Dedifferentiated amniotic fluid mesenchymal stem cell (primary cell): ENCODE measurements around the gene CXCL14.

Experiments used
- DNase-seq: peaks from one replicate; pipeline ENCODE4 v3.0.0-alpha.2; 2016; ENCODE audit errors: extremely low spot score

The CXCL14 gene

DNA sequence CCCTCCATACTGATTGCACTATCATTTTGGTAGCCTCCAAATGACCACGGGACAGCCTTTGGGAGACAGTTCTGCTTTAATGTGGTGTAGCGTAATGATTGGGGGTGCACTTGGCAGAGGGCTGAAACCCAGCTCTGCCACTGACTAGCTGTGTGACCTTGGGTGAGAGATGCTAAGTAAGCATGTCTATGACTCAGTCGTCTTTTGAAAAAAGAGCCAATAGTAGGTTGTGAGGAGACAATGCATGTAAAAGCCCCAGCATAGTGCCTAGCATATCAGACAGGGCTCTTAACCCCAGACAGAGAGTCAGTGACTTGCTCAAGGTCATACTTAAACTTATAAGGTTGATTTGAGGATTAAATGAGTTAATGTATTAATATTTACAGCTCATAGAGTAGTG lies 18.0 kb upstream of the CXCL14 start:
- DNase-seq = no peak

DNA sequence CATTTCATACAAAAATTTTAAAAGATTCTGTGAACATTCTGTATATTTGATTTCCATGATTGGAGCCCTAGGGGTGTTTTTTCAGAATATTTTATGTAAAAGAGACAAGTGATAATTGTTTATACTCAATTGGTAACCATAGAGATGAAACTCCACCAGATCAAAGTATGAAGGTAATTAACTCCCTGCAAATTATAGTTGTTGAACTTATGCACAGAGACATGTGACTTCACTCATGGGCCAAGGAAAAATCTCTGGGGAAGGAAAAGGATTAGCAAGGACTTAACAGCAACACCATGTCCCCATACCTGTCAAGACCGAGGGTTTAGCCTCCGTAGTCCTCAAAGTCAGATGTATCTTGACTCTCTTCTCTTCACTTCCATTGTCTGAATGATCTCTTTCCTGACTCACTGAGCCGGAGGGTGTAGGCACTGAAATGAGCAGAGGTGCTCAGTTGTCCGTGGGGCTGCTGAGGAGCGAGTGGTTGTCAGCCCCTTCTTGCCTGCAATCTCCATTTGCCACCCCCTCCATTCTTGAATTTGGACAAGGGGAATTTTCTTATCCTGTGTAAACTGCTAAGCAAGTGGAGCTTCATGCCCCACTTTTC lies 17.5 kb upstream of the CXCL14 start:
- DNase-seq = no peak

DNA sequence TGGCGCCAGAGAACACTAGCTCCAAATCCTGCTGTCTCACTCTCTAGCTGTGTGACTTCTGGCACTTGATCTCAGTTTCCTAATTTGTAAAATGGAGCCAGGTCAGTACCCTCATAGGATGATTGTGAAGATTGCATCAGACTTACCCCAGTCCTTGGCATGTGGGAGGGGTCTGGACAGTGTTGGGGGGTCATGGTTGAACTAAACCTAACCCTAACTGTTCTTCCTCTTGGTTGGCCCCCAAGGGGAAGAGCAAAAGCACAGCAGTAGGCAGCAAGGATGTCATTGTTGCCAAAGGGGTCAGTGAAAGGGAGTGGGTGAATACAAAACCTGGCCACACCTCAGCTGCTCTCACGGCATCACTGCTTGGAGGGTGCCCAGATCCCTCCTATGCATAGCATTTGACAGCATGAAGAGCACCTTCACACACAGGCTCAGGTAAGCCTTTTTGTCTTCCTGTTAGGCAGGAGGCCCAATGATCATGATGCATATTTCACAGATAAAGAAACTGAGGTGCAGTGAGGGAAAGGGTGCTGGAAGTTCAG lies 15.7 kb upstream of the CXCL14 start:
- no peak for DNase-seq

DNA sequence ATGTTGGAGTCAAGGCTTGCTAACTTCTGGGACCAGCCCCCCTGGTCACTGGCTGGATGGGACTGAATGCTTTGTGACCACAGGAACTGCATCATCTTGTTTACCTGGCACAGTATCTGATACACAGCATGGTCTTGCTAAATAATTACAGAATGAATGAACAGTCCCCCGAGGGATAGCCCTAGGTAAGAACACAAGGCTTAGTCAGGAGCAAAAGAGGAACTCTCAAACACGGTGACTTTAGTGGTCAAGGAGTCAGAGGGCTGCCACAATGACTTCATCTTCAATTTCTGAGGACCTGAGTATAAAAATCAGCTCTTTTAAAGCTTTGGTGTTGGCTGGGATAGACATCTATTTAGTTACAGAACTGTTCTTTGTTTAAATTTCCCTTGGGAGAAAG lies 15.1 kb upstream of the CXCL14 start:
- DNase-seq = no peak

DNA sequence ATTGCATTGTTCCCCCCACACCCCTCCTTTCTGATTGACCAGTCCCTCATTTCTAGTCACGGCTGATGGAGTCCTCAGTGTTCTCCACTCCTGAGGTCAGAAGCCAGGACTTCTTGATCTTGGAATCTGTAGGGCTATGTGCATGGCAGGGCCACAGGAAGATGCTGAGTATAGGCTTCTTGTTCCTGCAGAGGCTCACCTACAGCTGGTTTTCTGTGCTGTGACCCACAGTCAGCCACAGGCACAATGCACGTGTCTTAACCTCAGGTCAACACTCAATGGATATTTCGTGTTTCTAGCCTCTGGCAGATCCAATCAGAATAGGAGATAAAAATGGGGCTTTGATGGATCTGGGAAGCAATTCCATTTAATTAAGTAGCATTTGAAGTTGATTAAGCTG lies 14.3 kb upstream of the CXCL14 start:
- DNase-seq = no peak

DNA sequence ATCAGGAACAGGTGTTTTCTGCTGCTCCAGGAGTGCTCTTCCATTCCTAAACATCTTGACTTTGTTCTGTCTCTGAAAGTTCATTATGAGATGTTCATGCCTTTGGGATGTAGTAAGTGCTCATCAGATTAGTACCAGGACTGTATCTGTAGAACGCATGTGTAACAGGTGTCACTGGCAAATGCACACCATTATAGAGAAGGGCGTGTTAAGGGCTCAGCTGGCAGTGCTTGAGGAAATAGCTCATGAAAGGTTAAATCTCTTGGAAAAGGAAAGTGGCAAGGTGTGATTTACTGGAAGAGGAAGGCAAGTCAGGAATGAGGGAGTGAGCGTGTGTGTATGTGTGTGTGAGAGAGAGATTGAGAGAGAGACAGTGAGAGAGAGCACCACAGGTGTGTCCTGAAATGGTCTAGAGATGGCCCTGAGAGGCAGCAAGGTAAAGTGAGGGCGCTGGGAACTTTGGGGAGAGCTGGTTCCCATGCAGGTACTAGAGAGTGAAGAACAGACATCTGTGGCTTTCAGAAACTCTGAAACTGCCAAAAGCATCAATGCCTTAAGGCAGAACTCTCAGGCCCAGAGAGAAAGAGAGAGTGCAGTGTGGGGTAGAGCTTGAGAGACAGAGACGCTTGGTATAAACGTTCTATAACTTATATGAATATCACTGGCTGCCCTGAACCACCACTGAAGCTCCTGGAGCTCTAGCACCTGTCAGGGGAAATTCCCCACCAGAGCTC lies 13.7 kb upstream of the CXCL14 start:
- no peak for DNase-seq

DNA sequence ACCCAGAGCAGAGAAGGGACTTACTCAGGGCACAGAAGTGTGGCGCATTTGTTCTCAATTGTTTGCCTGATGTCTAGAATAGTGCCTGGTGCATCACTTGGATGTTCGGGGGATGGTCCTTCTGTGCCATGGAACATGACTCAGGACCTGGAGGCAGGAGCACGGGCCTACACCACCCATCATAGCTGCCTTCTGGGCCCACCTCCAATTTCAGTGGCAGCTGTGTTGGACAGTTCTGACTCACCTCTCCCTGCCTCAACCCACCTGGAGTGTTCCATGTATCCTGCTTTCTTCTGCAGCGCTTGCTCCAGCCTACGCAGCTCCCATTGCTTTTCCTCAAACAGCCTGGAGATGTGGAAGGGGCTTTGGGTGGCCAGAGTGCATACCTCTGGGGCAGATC lies 12.5 kb upstream of the CXCL14 start:
- no peak for DNase-seq

DNA sequence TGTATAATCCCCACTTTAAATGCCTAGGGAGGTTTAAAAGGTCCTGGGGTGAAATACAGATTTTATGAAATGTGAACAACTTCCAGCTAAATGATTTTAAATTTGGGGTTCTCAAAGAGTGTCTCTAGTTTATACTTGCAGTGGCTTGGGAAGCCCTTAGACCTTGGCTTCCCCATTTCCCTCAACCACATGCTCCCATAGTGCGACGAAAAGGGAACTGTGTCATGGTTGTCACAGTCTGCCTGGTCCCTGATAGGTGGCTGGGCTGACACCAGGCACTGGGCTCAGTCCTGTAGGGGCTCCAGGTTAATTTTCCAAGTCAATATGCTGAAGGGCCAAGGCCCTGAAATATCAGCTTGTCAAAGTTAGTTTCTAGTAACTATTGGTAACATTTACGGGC lies 10.4 kb upstream of the CXCL14 start:
- no peak for DNase-seq

DNA sequence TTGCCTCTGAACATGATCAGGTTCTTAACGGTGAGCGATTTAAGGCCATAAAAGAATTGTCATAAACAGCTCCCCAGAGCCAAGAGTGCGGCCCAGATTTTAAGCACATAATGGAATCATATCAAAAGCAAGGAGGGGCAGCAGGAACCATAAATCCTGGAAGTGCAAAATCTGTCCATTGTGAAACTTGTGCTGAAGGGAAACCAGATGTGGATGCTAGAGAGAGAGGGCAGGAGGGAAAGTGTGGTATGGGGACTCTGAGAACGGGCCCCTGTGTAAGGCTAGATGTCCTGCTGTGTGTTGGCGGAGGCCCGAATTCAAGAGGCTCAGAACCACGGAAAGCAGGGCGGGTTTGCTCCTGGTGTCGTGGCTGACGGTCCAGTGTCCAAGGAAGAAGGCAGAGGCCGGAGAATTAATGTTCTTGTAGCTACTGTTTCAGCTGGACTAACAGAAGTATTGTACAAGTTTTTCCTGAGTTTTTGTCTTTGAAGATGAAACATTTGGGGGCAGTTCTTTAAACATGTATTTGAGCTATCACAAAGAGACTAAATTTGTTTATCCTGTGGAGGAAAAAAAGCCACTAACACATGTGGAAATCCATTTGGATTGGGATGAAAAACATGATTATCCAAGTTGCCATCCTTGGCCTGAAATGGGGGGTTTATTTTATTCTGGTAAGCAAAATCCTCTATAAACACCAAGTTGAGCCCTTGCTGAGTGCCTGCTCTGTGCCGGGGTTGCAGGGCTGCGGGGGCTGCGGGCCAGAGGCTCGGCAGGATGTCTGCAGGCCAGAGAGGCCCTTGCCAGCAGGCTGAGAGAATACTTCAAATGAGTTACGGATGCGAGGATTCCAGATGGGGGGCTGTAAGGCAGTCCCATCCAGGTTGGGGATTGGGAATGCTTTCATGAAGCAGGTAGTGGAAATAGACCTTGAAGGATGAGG lies 9.2 kb upstream of the CXCL14 start:
- no peak for DNase-seq

DNA sequence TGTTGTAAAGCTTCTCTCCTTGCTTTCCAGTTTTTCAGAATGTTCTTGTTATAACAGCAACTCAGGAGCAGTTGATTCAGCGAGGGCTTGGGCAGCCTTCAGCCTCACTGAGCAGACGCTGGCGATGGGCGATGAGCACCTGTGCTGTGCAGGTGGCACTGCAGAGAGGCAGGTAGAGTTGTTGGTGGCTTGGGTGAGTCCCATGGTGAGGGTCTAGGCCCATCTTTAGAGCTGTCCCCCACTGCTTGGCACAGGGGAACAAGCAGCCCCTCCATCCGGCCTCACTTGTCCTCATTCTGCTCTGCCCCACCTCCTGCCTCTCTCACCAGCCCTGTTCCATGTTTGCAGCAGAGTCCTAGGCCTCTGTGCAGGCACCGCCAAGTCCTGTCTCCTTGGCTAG lies 6.1 kb upstream of the CXCL14 start:
- DNase-seq = no peak

DNA sequence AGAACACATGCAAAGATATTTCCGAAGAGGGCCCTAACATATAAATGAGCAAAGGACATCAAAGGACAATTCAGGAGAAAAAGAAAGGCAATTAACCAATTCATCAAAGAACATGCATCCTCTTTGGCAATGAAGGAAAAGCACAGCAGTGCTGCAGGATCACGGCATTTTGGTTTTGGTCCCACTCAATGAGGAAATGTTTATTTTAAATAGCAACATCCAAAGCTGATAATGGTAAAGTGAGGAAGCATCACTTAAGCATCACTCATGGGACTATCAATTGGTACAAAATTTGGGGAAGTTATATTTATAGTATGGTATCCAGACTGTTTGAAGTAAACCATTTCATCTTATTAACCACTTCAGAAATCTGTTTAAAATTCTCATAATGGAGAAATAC lies 5.5 kb upstream of the CXCL14 start:
- DNase-seq = no peak

DNA sequence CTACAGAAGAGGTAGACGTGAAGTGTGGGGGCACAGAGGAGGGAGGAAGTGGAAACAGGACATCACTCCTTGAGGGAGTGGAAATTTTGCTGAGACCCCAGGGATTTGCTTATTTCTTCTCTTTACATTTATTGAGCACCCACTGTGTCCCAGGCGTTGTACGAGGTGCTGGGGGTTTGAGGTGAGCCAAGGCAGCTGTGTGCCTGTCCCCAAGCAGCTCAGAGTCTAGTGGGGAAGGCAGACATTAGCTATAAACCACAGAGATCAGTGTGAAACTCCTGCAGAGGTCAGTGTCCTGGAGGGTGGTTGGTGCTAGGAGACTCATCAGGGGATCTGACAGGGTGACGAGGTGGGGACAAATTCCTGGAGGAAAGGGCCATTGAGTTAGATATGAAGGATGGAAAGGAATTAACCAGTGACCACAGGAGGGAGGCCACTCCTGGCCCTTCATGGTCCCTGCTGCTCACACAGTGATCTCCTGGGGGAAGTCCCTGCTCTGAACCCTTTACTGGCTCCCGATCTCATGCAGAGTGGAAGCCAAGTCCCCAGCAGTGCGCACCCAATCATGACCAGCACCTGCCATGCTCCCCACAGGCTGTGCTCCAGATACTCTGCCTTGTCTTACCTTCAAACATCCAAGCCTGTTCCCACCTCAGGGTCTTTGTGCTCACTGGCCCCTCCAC lies 3.4 kb upstream of the CXCL14 start:
- no peak for DNase-seq

DNA sequence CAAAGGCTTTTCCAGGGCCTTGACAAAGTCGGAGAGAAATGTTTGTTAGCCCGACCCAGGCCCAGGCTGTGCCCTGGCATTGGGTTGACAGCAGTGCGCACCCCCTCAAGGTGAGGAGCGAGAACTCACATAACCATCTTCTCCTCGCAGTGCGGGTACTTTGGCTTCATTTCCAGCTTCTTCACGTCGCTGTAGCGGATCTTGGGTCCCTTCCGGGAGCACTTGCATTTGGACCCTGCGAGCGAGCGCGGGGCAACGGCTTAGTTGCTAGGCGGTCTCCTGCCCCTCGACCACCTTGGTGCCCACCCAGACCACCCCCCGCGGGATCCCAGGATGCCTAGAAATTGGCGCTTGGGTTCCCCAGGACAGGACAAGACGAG lies 496 bp downstream of the CXCL14 start:
- no peak for DNase-seq

DNA sequence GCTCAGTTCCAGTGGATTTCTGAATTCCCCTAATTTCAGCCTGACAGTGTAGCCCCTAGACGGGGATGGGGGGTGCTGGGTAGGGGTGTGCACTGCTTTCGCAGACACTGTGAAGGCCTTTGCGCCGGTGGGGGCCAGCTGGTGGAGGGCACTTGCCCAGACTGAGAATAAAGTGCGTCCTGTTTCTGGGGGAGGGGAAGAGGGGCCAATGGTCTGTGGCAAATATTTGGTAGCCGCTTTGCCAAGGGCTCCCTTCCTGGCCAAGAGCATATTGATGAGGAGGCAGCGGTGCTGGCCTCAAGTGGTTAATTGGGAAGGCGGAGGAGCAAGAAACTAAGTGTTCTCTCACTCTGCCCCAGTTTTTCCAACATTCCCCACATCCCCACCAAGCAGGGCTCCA lies 1.4 kb downstream of the CXCL14 start:
- DNase-seq = no peak

DNA sequence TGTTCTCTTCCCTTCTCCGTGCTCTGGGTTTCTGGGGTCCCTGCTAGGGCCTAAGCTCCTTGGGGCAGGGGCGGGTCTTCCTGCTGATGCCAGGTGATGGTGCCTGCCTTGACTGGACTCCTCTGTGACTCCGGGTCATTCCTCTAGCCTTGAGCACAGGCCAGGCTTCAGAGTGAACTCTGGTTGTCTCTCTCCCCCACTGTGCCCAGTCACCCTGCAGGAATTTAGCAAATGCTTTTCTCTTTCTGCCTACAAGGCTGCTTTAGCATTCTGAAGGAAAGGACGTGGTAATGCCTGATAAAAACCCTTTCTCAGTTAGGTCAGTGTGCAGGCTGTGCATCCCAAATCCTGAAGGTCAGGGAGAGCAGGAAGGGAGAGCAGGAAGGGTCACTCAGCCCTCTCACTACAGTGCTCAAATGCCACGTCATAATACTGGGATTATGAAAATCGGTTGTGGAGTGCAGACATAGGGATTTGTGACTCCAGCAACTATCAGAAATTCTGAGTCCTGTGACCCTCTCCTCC lies 2.7 kb downstream of the CXCL14 start:
- peak; percentile 17 for DNase-seq

DNA sequence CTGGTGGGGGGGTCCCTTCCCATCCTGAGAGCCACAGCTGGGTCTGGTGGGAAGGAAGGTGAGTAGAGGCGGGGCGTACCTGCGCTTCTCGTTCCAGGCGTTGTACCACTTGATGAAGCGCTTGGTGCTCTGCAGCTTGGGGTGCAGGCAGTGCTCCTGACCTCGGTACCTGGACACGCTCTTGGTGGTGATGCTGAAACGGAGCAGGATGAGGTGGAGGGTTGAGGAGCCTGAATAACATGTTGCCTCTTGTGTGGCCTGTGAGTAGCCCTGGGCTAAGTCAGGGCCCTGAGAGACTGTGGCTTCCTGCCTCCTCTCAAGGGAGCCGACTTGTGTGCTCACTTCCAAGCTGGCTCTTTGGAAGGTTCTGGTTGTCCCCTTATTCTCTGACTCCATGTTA lies 4.3 kb downstream of the CXCL14 start:
- no peak for DNase-seq

DNA sequence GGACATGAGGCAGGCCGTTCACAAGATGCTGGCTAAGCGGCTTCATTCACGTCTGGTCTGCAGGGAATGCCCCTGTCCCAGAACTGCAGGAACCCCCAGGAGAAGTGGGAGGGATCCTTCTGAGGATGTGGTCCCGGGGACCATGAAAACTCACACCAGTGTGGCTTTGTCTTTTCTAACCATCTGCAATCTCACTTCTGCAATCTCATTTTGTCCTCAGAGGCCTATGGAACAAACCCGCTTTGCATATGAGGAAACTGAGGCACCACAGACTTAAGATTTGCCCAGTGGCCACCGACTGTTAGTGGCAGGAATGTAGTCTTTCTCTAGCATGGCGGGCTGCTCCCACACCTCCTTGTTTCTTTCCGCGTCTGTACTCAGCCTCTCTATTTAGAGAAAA lies 6.9 kb downstream of the CXCL14 start:
- DNase-seq = no peak

DNA sequence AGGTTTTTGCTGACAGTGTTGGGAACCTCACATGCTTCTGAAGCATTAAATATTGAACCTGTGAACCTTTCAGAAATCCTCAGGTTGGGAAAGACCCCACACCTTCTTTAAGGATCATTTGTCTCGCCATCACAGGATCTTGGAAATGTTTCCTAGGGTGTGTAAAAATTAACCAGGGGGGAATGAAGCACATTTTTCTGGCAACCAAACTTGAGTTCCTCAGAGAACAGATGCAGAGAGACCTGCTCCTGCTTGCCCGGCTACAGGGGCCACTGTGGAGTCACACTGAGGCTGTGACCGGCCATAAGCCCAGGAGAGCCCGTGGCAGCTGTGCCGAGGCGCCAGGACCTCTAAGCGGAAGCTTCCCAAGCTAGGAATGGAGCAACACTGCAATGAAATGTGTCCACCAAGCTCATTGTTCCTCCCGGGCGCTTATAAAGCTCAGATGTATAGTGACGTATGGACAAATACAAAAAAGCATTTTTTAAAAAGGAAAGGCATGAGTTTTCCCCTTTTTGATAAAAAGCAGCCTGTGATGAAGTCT lies 7.7 kb downstream of the CXCL14 start:
- DNase-seq = no peak

DNA sequence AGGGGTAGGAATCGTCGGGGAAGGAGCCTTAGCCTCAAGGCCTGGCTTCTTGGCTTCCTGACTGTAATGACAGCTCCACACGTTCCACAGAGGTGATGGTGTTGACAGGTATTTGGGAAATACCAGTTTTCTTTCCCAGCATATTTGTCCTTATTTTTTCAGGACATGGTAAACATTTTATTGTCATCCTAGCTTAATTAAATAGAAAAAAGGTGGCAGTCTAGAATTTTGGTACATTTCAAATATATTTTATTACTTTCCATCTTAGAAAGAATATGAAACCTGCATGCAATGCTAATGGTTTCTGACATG lies 8.4 kb downstream of the CXCL14 start:
- no peak for DNase-seq

DNA sequence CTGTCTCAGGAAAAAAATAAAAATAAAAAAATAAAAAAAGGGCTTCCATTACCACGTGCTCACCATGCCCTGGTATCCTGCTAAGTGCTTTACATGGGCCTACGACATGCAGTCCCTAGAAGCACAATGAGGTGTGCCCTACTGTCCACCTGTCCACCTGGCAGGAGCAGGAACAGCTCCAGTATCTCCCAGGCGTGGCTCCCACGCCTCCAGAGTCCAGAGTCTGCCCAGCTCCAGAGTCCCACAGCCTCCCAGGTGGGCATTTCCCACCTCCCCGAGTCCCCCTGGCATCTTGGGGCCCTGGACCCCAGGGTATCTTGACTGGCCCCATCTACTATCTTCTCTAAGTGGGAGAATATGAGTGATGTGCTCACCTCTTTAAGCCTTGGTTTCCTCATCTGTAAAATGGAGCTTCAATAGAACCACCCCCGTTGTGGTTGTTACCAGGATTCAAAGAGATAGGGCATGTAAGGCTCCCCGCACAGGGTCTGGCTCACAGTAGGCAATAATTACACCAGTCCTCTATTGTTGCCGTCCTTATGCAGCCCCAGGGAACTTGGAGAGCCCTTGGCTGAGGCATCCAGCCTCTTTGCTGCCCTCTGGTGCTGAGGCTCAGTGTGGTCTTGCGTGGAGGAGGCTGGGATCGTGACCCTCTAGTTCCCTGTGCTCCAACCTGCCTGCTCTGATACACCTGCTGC lies 8.9 kb downstream of the CXCL14 start:
- no peak for DNase-seq

DNA sequence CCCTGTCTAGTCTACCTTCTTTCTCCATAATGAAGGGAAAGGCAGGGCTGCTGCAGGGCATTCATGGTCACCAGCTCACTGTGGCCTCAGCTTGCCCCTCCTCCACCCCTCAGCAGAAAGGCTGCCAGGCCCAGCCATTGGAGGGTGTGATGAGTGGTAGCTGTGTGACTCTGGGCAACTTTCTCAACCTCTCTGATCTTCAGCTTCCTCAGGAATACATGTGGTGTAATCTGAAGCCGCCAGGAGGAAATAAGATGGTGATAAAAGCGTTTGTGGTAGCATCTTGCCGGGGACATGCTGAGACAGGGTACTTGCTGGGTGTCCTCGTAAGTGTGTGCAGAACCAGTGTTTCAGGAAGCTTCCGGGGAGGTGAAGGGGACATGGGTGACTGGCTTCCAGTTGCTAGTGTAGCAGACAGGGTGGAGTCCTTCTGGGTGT lies 9.8 kb downstream of the CXCL14 start:
- no peak for DNase-seq
